ENCODE results near the gene BTBD6. TPM values are rescaled to one million over a fixed set of nuclear protein-coding genes. Genes with fewer than 3 reads are reported as not detected.

The BTBD6 gene
- total and polyA plus RNA-seq, 12 donors = 28.1 to 58.2 (median 32.7) TPM

DNA sequence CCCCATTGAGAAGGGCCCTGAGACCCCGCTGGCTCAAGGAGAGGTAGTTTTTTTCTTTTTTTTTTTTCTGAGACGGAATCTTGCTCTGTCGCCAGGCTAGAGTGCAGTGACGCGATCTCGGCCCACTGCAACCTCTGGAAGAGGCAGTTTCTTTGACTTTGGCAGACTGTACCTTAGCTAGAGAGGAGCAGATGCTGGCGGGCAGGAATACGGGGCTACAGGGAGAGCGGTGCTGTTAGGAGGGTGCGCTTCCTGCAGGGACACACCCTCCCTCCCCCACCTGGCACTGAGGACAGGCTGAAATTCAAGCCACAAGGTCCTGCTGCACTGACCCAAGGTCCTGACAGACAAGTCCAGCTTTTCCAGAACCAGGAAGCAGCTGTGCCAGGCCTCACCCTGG is 35.0 kb upstream of the BTBD6 start:
- peaks cover 0 to 71% (median 21%) of the 10 kb centered on the region in 9 donors for H3K36me3 ChIP-seq
- no peaks in the 10 kb centered on the region for H3K4me1 ChIP-seq
- TF ChIP-seq, protein P1, sequence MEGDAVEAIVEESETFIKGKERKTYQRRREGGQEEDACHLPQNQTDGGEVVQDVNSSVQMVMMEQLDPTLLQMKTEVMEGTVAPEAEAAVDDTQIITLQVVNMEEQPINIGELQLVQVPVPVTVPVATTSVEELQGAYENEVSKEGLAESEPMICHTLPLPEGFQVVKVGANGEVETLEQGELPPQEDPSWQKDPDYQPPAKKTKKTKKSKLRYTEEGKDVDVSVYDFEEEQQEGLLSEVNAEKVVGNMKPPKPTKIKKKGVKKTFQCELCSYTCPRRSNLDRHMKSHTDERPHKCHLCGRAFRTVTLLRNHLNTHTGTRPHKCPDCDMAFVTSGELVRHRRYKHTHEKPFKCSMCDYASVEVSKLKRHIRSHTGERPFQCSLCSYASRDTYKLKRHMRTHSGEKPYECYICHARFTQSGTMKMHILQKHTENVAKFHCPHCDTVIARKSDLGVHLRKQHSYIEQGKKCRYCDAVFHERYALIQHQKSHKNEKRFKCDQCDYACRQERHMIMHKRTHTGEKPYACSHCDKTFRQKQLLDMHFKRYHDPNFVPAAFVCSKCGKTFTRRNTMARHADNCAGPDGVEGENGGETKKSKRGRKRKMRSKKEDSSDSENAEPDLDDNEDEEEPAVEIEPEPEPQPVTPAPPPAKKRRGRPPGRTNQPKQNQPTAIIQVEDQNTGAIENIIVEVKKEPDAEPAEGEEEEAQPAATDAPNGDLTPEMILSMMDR (IDR thresholded peaks at IDR 0.05) = no peak
- ATAC-seq = no peak
- intact Hi-C loops (cut with DNase I) = loop anchor here in 2 of 10 donors (1.0 to 10.0 kb wide), 2 partner anchors 51 to 314 kb away; no protein-coding TSS in a partner anchor
- WGBS, 2 donors = 90 to 92% methylated on average over 10 of the region's 10 CpGs
- no peak for DNase-seq
- H3K9me3 ChIP-seq = no peaks in the 10 kb centered on the region
- no peaks in the 10 kb centered on the region for H3K27me3 ChIP-seq
- H3K27ac ChIP-seq = no peak overlapping the region
- H3K4me3 ChIP-seq = no peak overlapping the region

DNA sequence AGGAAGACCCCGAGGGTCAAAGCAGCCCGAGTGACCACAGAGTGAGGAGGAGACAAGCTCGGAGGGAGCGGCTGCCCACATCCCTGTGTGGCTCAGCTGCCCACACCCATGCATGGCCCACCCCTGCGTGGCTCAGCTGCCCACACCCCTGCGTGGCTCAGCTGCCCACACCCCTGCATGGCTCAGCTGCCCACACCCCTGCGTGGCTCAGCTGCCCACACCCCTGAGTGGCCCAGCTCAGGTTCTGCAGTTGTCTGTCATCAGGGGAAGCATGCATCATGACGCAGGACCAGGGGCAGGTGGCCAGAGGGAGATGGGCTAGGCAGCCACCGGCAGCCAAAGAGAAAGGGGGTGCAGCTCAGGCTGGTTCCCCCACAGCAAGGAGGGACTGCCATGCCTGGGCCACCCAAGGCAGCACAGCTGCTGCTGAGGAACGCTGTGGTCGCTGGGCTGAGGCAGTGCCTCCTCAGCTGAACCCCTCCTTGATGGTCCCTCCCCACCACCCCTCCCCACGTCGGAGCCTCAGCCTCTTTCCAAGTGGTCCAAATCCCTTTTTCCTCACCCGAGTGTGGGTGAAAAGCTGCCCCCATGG is 33.9 kb upstream of the BTBD6 start:
- H3K27ac ChIP-seq = no peak overlapping the region
- DNase-seq = no peak
- no peaks in the 10 kb centered on the region for H3K27me3 ChIP-seq
- TF ChIP-seq, protein P1 (IDR thresholded peaks at IDR 0.05) = no peak
- 89% methylated on average over 14 of the region's 14 CpGs for WGBS, 2 donors
- no peak for ATAC-seq
- intact Hi-C loops (cut with DNase I) = loop anchor here in 1 of 10 donors (10.0 kb wide), 1 partner anchor 50 kb away; no protein-coding TSS in a partner anchor
- no peaks in the 10 kb centered on the region for H3K4me1 ChIP-seq
- H3K36me3 ChIP-seq = peaks cover 0 to 76% (median 31%) of the 10 kb centered on the region in 9 donors
- no peak overlapping the region for H3K4me3 ChIP-seq
- no peaks in the 10 kb centered on the region for H3K9me3 ChIP-seq

DNA sequence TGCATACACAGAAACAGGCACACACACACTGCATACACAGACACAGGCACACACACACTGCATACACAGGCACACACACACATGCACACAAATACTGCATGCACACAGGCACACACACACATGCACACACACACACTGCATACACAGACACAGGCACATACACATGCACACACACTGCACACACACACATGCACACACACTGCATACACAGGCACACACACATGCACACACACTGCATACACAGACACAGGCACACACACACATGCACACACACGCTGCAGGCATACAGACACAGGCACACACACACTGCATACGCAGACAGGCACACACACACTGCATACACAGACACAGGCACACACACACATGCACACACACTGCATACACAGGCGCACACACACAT is 32.7 kb upstream of the BTBD6 start:
- Histone ChIP-seq H3K27ac (no peak overlapping the region), H3K4me3 (no peak overlapping the region), H3K4me1 (peaks cover 0 to 12% (median 3%) of the 10 kb centered on the region in 9 donors), H3K36me3 (peaks cover 0 to 76% (median 28%) of the 10 kb centered on the region in 9 donors), H3K9me3 (no peaks in the 10 kb centered on the region), H3K27me3 (no peaks in the 10 kb centered on the region)
- ATAC-seq (no peak), DNase-seq (no peak)
- WGBS, 2 donors = 87 to 99% methylated on average over 3 of the region's 3 CpGs
- intact Hi-C loops (cut with DNase I) = loop anchor here in 1 of 10 donors (10.0 kb wide), 1 partner anchor 49 kb away; no protein-coding TSS in a partner anchor
- TF ChIP-seq, protein P1 (IDR thresholded peaks at IDR 0.05) = no peak

DNA sequence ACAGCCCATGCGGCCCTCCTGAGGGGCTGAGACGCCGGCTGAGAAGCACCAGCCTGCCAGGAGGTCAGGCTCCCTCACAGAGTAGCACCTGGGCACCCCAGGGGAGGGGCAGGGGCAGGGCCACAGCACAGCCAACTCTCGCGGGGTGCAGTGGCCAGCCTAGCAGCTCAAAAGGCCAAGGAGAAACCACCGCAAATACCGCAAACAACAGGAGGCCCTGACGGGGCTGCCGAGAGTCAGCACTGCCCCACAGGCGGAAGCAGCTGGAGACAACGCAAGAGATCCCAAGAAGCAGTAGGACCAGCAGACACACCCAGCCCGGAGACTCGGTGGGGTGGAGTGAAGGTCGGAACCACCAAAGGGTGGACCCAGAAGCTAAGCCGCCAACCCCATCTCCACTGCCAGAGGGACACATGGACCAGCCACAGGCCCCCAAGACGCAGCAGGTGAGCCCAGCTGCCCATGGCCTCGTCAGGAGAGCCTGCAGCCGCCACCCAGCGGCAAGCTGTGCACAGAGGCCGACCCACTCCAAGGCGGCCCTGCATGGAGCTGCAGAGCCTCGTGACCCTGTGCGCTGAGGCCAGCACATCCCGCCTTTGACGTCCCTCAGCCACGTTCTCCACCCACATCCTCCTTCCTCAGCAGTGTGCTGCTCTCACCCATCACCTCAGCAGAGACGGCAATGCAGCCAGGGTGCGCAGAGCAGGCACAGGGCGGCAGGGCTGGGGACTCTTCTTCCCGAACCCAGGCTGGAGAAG is 31.7 kb upstream of the BTBD6 start:
- H3K36me3 ChIP-seq = peaks cover 0 to 76% (median 28%) of the 10 kb centered on the region in 9 donors

More for the DNA sequence above, 31.7 kb upstream of the BTBD6 start:
- 90% methylated on average over 30 of the region's 30 CpGs for WGBS, 2 donors
- Histone ChIP-seq H3K9me3 (no peaks in the 10 kb centered on the region), H3K27ac (no peak overlapping the region), H3K4me3 (no peak overlapping the region), H3K4me1 (peaks cover 0 to 19% (median 7%) of the 10 kb centered on the region in 9 donors), H3K27me3 (no peaks in the 10 kb centered on the region)
- TF ChIP-seq, protein P1 (IDR thresholded peaks at IDR 0.05) = no peak
- ATAC-seq (no peak), DNase-seq (no peak)
- intact Hi-C loops (cut with DNase I) = loop anchor here in 1 of 10 donors (10.0 kb wide), 1 partner anchor 48 kb away; no protein-coding TSS in a partner anchor
